ENCODE measurements around the gene TPX2.

TPX2 gene

GRCh38 chr20:31833130-31833930, 94.2 kb downstream of the TPX2 start:
- DNase-seq (ENCODE audit: low read depth) = no peak

DNA sequence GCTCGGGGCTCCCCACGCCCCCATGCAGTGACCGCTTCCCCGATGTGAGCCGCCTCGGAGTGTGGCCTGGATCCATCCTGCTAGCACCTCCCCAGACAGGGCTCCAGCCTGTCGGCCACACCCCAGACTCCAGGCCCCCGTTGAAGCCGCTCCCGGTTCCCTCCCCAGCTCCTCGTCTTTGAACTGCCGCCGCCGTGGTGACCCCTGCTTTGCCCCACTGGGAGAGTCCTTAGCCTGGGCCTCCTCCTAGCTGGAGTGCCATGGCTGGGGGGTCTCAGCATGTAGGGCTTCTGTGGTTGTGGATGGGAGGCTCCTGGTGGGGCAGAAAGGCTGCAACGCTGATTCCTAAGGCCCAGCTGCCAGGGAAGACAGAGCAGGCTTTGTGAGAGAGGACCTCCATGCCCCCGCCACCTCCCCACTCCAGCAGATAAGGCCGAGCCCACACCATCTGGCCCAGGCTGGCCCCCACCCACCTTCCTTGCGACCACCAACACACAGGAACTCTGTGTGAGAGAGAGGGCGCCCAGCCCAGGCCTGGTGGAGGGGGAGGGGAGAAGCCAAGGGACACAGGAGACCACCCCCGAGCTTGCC, 94.9 kb downstream of the TPX2 start:
- no peak for DNase-seq (ENCODE audit: low read depth)

DNA sequence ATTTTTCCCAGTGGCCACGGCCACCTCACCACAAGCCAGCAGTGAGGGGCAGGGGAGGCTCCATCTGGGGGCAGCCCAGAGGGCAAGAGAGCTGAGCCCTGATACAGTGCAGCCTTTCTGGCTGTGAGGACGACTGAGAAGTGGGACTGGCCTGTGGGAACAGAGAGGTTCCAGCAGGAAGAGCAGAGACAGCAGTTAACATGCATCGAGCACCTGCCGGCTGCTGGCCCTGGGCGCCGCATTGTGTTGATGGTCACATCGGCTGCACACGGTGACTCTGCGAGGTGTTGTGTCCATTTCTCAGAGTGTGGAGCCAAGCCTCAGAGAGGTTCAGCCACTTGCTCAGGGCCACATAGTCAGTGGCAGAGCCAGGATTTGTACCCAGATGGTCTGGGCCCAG, 96.5 kb downstream of the TPX2 start:
- no peak for DNase-seq (ENCODE audit: low read depth)

GRCh38 chr20:31835977-31836852, 97.1 kb downstream of the TPX2 start:
- peak; percentile 80 for DNase-seq (ENCODE audit: low read depth)

DNA sequence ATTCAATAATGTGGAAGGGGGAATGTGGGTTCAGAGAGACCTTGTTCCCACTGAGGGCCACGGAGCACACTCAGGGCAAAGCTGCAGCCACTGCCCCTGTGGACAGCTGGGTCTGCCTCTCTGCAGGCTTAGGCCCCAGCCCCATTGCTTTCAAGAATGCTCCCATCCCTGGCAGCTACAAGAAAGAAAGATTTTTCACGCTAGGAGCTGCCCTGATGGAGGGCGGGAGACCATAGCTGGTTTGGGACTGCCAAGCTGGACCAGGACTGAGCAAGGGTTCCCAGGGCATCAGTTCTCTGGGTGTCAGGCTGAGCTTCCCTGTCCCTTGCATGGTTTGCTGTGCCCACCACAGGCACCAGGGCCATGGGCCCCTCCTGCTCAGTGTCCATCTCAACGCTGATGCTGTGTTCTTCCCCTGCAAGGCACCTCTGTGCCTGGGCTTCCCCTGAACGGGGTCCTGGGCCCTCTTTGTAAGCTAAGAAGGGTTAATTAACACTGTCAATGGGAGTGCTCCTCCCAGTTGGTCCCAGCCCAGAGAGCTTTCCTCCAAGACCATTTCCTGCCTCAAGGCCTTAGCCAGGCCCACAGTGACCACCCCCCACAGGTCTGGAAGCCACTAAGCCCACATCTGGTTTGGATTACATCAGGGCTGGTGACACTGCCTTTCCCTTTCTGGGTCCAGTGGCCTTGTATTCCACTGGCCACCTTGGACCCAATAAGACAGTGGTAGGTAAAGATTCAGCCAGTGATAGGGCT, 97.9 kb downstream of the TPX2 start:
- DNase-seq (ENCODE audit: low read depth) = no peak

DNA sequence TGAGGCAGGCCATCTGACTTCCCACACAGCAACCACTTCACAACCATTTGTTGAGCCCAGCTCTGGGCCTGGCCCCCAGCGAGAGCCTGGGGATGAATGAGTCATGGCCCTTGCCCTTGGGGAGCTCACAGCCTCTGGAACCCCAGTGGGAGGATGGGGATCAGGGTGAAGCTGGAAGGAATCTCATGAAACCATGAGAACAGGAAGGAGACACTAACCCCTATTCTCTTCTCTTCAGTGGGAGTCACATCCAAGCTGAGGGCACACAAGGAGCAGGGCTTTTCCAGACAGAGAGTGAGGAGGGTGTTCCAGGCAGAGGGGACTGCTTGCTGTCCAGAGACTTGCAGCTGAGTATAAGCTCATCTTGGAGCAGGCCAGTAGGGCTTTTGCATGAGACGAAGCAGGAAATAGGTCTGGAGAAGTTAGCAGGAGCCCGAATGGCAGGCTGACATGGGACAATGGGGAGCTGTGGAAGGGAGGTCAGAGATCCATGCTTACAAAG, 98.9 kb downstream of the TPX2 start:
- no peak for DNase-seq (ENCODE audit: low read depth)

GRCh38 chr20:31838646-31839292, 99.7 kb downstream of the TPX2 start:
- DNase-seq (ENCODE audit: low read depth) = no peak

DNA sequence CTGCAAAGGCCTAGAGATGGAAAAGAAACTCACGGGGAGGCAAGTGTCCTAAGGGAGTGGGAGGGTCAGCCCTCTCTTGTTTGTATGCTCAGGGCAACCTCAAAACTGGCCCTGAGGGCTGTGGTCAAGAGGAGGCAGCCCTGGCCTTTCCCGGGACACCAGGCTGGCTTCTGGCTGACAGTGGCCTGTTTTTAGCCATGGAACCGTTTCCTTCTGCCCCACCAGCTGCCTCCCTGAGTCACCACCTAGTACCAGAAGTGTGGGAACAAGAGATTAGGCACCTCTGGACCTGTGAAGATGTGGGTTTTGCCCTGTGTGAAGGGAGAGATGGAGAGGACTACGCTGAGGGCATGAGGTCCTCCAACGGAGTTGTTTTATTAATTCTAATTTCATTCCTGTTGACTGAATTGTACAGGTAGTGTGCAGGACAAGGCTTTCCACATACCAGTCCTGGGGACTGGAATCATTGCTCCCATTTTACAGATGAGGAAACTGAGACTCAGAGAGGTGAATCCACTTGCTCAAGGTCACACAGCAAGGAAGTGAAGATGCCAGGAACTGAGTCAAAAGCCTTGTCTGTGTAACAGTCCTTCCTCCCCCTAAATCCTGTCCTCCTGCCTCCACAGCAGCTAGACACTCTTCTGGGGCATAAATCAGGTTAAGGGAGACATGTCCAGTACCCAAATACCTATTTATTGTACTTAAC, 100.8 kb downstream of the TPX2 start:
- no peak for DNase-seq (ENCODE audit: low read depth)

DNA sequence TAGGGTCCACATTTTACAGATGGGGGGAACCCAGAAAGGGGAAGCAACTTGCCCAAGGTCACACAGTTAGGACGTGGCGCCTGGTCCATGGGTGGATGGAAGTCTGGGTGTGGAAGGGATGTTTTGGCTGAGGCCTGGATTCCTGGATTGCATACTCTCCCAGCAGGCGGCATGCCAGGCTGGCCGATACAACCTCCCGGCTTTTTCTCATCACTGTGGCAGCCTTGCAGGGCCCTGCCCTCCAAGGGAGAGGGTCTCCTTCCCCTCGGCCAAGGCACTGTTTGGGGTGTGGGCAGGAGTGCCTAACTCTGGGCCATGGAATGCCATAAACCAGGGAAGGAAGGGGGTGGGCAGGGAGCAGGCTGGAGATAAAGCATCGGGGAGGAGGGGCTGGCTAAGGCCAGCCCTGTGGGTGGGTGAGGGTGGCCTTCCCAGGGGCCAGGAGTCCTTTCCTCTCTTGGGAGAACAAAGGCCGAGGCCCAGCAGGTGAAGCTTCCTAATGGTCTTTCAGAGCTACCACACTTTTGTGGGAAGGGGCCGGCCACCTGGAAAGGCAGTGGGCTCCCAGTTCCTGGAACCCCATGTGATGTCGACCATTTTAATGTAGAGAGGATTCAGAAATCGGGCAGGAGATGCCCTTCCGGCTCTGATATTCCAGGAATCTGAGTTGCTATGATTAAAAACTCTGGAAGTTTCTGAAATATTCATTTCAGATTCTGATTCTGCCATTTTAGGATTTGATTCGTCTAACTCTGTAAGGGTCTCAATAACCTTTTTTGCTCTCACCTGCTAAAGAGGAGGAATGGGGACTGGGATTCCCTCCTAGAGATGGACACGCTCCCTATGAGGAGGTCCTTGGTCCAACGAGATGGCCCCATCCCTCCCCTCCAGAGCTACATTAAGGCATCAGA, 102.1 kb downstream of the TPX2 start:
- DNase-seq (ENCODE audit: low read depth) = no peak

DNA sequence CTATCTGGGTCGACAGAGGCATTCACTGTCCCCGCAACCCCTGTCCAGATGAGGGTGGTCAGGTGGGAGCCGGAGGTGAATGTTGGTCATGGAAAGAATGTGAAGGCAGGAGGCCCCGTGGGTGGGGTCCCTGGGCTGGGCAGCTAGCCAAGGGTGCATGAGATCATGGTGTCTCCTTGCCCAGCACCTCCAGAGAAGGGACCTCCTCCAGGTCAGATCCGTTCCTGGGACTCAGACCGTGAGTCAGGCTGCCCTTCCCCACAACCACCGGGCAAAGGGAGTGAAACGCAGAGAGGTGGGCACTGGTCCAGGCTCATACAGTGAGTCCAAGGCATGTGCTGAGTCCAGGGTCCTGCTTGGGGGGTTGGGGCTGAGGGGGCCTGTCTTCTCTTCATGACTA, 102.8 kb downstream of the TPX2 start:
- no peak for DNase-seq (ENCODE audit: low read depth)

GRCh38 chr20:31842471-31843157, 103.5 kb downstream of the TPX2 start:
- DNase-seq (ENCODE audit: low read depth) = no peak

DNA sequence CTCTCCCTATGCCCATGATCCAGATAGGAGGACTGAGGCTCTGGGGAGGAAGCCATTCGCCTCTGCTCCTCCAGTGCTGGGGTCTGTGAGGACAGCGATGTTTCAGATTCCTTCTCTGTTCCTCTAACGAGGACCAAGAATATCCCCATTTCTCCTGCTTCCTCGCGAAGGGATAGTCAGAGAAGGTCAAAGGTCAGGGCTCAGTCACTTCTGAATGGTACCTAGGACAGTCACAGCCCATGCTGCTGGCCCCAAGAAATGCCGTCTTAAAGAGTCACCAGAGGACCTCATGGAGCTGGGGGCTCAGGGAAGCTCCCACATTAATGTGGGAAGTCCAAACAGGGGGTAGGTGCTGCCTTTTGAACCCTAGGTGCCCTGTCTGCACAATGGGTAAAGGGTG, 104.2 kb downstream of the TPX2 start:
- no peak for DNase-seq (ENCODE audit: low read depth)

DNA sequence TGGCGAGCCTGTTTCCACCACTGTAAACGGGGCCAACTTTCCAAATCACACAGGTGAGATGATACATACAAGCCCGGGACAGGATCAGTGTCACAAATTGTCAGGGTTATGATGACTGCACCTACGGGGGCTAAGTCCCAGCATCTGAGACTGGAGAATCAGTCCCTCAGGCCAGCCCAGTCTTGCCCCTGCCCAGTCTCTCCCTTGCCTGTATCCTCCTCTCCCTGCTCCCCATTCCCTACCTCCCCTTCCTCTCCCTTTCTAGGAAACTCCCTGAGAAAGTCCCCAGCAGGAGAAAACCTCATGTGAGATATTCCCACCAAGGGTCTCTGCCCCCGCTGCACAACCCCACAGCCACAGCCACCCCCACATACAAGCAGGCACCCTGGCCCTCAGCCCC, 104.8 kb downstream of the TPX2 start:
- DNase-seq (ENCODE audit: low read depth) = no peak

- no peak for DNase-seq (ENCODE audit: low read depth)
Observed at GRCh38 chr20:31844737-31845299, 105.7 kb downstream of the TPX2 start.

GRCh38 chr20:31845300-31845863, 106.3 kb downstream of the TPX2 start, which contains the start of gene FOXS1:
FOXS1 (minus strand) TSS chr20:31845604; CDS start chr20:31845542, 62 bp downstream.
- no peak for DNase-seq (ENCODE audit: low read depth)

DNA sequence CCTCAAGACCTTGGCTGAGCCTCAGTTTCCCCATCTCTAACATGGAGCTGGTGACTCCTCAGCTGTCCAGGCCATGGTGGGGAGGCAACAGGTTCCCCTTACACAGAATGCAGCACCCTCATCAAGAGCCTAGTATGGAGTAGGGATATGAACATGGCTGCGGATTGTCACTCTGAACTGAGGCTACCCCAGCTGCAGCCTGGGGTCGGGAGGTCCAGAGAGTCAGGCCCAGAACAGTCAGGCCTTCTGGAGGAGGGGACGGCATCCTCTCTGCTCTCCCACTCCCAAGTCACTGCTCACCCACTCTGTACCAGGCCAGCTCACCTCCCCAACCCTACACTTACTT, 107.7 kb downstream of the TPX2 start:
- DNase-seq (ENCODE audit: low read depth) = no peak

DNA sequence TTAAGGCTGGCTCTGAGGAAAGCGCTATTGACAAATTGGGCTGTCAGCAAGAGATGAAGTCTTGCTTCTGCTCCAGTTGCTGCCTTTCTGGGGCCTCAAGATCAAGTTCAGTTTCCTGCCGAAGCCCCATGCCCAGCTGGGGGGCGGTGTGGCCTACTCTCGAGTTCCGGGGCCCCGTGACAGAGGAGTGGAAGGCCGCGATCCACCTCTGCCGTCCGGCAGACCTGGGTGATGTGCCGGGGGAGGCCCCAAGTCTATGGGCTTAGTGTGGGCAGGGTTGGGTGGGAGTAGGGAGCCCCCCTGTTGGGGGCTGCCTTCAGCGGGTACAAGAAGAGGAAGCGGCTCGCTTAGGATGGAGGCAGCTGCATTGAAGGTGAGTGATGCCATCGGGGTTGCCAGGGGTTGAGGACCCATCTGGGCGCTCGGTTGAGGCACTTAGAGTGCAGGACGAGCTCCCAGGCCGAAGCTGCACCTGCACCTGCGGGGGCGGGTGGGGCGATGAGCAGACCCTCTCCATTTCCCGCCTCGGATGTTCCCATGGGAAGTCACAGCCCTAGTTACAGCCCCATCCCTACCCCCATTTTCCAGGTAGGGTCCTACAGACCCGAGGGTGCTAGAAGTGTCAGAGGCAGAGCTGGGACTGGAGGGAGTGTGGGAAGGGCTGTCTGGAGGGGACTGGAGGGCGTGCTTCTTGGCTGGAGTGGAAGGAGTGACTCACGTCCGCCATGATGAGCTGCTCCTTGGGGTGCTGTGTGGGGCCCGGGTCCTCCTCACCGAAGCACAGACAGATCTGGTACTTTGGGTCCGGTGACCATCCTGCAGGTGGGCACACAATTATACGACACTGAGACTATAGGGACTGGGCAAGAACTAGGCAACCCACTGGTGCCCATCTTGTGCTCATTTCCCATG, 109.3 kb downstream of the TPX2 start:
- DNase-seq (ENCODE audit: low read depth) = no peak
